GM21529 (cell line): Measurements from ENCODE around the gene PSEN2.
"Not testable (repeated sequence)": the region's sequence is repeated elsewhere in the genome, so short reads cannot be mapped to it uniquely, and the experiment has no call there.

Source experiments
- ATAC-seq: cut with Tn5 transposase; IDR thresholded peaks from one replicate; pipeline ENCODE4 v1.9.1; 2021; ENCODE audit not compliant: unreplicated experiment

The PSEN2 gene

DNA sequence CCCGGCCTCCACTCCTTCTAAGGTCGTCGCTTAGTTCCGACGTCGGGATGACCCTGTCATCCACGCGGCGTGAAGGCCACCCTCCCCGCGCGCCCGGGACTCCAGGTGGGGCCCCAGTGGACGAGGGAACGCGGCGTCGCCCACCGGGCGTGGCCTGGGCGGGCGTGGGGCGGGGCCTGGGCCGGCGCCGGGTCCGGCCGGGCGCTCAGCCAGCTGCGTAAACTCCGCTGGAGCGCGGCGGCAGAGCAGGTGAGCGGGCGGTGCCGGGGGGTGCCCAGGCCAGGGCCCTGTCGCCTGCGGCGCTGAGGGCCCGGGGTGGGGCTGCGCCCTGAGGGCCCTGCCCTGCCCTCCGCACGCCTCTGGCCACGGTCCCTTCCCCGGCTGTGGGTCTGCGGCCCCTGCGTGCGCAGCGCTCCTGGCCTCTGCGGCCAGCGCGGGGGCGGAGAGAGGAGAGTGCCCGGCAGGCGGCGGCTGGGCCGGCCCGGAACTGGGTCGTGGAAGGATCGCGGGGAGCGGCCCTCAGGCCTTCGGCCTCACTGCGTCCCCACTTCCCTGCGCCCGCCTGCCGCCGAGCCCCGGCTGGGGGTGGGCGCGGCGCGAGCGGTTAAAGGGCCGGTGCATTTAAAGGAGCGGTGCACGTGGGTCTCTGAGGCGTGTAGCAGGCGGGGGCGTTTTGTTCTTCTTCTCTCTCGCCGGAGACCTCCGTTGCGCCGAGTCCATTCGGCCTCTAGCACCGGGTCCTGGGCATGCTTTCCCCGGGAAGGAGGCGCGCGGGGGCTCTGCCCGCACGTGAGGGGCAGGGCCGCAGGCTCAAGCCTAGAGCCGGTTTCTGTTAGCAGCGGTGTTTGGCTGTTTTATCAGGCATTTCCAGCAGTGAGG, at the start of gene PSEN2:
TSS of gene PSEN2 (plus strand) at position 216 of the 879 bp plus-strand sequence. CDS start 11,292 bp downstream, outside the sequence.
- peak; percentile 94 for ATAC-seq

- no peak for ATAC-seq
These were observed 49.3 kb upstream of the PSEN2 start for GRCh38 chr1:226820941-226821718.

GRCh38 chr1:226821719-226822085, 48.7 kb upstream of the PSEN2 start:
- ATAC-seq = no peak

DNA sequence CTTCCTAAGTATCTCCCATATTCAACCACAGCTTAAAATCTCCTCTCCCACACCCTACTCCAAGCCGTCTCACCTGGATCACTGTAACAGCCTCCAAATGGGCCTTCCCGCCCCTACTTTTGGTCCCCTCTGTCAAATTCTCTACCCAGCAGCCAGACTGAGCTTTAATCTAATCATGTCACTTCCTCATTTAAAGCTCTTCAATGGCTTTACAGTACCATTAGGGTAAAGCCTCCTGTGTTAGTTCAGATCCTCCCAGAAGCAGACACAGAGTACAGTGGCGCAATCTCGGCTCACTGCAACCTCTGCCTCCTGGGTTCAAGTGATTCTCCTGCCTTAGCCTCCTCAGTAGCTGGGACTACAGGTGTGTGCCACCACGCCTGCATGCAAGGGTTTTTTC, 46.8 kb upstream of the PSEN2 start:
- ATAC-seq = no peak

DNA sequence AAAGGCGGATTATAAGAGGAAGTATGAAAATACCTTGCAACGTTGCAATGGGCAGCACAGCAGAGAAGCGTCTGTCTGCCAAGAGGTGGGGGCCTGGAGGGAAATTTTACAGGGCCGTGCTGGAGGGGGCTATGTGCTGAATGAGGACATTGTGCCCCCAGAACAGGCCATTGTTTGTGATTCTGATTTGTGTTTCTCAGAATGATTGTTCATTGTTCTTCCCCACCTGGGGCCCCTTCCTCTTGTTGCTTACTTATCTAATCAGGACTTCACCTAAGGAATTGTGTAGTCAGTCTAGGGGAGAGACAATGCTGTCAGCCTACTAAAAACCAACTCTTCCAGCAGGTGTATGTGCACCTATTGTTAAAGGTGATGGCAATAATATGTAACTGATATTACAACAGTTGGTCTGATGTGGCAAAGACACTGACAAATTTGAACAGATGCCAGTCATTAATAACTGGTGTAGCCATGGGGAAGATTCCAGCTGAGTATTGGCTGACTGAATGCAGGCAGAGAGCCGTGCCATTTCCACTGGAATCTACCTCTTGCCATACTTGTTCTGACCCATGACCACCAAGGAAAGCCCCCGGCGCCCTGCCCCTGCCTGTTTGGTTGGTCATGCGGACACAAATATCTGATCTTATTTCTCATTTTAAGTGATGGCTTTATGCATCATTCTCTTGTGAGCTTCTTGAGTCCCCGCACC, 45.2 kb upstream of the PSEN2 start:
- no peak for ATAC-seq

GRCh38 chr1:226825746-226826100, 44.7 kb upstream of the PSEN2 start:
- no peak for ATAC-seq

GRCh38 chr1:226826479-226827261, 43.7 kb upstream of the PSEN2 start:
- ATAC-seq = no peak

DNA sequence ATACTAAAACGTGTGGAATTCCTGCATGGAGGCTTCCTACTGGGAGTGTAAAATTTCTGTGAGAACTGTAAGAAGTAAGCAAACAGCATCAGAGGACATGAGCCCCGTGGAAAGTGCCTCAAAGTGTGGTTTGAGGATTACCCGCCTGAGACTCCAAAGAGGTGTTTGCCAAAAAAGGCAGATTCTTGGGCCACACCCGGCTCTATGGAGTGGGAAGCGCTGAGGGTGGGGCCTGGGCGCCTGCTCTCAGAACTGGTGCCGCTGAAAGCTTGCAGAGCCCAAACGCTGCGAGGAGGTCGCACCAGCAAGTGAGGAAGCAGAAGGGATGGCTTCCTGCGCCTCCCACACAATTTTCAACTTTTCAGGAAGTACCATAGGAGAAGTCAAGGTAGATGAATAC, 43.0 kb upstream of the PSEN2 start:
- ATAC-seq = no peak

- peak; percentile 96 for ATAC-seq
These were observed 42.4 kb upstream of the PSEN2 start for GRCh38 chr1:226827968-226828513.

- no peak for ATAC-seq
These were observed 41.3 kb upstream of the PSEN2 start for GRCh38 chr1:226829105-226829504.

- ATAC-seq = no peak
These were observed 38.5 kb upstream of the PSEN2 start for GRCh38 chr1:226831953-226832352.

DNA sequence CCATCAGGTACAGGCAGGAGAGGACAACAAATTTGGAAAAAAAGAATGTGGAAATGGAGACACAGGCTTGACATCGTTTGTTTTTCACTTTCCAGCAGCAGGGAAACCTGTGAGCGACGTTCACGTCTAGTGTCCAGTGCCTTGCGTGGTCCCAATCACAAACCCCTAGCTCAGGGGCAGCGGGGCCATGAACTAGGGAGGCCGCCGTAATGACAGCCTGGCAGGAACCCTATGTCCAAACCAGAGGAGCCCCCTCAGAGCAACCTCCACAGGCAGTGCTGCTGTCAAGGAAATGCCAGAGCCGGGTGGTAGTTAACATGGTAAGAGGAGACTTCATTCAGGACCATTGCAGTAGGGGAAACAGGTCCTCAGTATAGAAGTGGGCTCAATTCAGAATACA, 37.8 kb upstream of the PSEN2 start:
- ATAC-seq = no peak

DNA sequence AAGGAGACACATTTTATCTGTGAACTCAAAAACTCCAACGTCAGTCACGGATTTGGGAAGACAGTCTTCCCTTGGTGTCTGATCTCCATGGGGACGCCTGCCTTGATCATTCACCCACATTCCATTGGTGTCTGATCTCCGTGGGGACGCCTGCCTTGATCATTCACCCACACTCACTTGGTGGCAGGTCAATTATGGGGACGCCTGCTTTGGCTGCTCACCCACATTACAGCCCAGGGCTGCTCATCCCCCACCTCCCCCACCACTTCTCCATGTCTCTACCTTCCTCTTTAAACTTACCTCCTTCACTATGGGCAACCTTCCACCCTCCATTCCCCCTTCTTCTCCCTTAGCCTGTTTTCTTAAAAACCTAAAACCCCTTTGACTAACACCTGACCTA, 36.2 kb upstream of the PSEN2 start:
- not testable (repeated sequence) for ATAC-seq

- not testable (repeated sequence) for ATAC-seq
These were observed 35.0 kb upstream of the PSEN2 start for GRCh38 chr1:226835396-226835795.

- not testable (repeated sequence) for ATAC-seq
These were observed 32.5 kb upstream of the PSEN2 start for GRCh38 chr1:226837966-226838365.

- ATAC-seq = no peak
These were observed 32.0 kb upstream of the PSEN2 start for GRCh38 chr1:226838456-226838855.

- peak; percentile 67 for ATAC-seq
These were observed 24.8 kb upstream of the PSEN2 start for GRCh38 chr1:226845624-226846023.

DNA sequence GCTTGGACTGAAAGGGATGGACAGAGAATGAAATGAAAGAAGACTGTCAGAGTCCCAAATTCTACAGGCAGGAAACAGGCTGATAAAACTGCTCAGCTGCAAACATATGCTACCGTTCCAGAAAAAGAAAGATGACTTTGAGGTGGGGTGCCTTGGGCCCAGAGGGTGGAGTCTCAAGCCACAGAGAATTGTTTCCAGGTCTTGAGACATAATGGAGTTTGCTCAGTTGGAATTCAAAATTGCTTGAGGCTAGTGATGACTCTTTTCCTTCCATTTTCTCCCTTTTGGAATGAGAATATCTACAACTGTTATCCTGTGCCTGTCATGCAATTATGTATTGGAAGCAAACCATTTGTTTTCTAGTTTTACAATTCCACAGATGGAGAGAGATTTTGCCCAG, 23.6 kb upstream of the PSEN2 start:
- ATAC-seq = no peak

GRCh38 chr1:226854548-226854947, 15.9 kb upstream of the PSEN2 start:
- not testable (repeated sequence) for ATAC-seq

DNA sequence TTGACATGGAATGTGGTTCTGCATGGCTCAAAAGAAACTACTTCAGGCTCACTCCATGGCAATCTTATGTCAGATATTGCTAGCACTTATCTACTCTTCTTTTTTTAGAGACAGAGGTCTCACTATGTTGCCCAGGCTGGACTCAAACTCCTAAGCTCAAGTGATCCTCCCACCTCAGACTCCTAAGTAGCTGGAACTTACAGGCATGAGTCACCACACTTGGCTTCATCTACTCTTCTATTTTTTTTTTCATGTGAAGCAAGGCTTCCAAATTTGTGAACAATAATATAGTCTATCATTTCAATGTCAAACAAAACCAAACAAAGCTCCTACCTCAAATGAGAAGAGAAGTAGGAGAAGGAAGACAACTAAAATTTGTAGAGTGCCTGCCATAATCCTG, 7.5 kb upstream of the PSEN2 start:
- ATAC-seq = no peak
